Retinal pigment epithelial cell (primary cell): ENCODE results near the gene FBXW5.

Experiments
- DNase-seq: peaks from one replicate; pipeline ENCODE4 v3.0.0-alpha.2; 2010; ENCODE audit warnings: low read depth
- H3K4me3 ChIP-seq: 2 replicates; pipeline ENCODE4 v1.5.1; 2011; ENCODE audit warnings: mild to moderate bottlenecking, low read length, control low read depth, moderate library complexity
- CTCF ChIP-seq: conservative IDR thresholded peaks from 2 replicates; pipeline ENCODE4 v1.5.1; 2011; ENCODE audit warnings: low read depth, low read length, control low read depth, inconsistent platforms

Gene FBXW5

GRCh38 chr9:136898483-136899100 is 45.9 kb downstream of the FBXW5 start:
- no peak for TF ChIP-seq CTCF
- H3K4me3 ChIP-seq, result no peak overlapping the region
- DNase-seq, result no peak

GRCh38 chr9:136896027-136896426 is 48.5 kb downstream of the FBXW5 start:
- no peak for DNase-seq
- no peak for TF ChIP-seq CTCF
- no peak overlapping the region for H3K4me3 ChIP-seq

- TF ChIP-seq CTCF, result no peak
- no peak for DNase-seq
These were observed 53.9 kb downstream of the FBXW5 start for GRCh38 chr9:136890661-136891060.

More at GRCh38 chr9:136890661-136891060, 53.9 kb downstream of the FBXW5 start:
- H3K4me3 ChIP-seq, result no peak overlapping the region
